ENCODE data around the gene PSKH1. TPM values are rescaled to one million over a fixed set of nuclear protein-coding genes. Genes with fewer than 3 reads are reported as not detected.

PSKH1 gene
- total RNA-seq, 1 donor from 2014 or later = 45.0 TPM

GRCh38 chr16:67967183-67967957 lies 74.3 kb downstream of the PSKH1 start:
- Mint-ChIP-seq H3K36me3 (ENCODE audit: insufficient read depth) (peaks cover 1% of the 10 kb centered on the region), H3K4me3 (ENCODE audit: low read depth) (peak overlapping the region; percentile 98), H3K4me1 (ENCODE audit: low read depth) (peaks cover 29% of the 10 kb centered on the region), H3K27ac (peak overlapping the region; percentile 97), H3K9me3 (ENCODE audit: low read depth) (no peaks in the 10 kb centered on the region), H3K27me3 (no peaks in the 10 kb centered on the region)
- TF ChIP-seq CTCF (IDR thresholded peaks at IDR 0.05; ENCODE audit: unreplicated experiment) = no peak
- DNase-seq (ENCODE audit: low spot score, unreplicated experiment) = no peak

- peaks cover 1% of the 10 kb centered on the region for H3K36me3 Mint-ChIP-seq (ENCODE audit: insufficient read depth)
- H3K27me3 Mint-ChIP-seq = no peaks in the 10 kb centered on the region
- H3K27ac Mint-ChIP-seq = peak overlapping the region; percentile 97
- no peaks in the 10 kb centered on the region for H3K9me3 Mint-ChIP-seq (ENCODE audit: low read depth)
- peaks cover 29% of the 10 kb centered on the region for H3K4me1 Mint-ChIP-seq (ENCODE audit: low read depth)
- peak; percentile 32 for DNase-seq (ENCODE audit: low spot score, unreplicated experiment)
- TF ChIP-seq CTCF (IDR thresholded peaks at IDR 0.05; ENCODE audit: unreplicated experiment) = no peak
- peak overlapping the region; percentile 98 for H3K4me3 Mint-ChIP-seq (ENCODE audit: low read depth)
Measured at GRCh38 chr16:67967958-67968399, 74.9 kb downstream of the PSKH1 start.

- peak; percentile 73 for DNase-seq (ENCODE audit: low spot score, unreplicated experiment)
- H3K27ac Mint-ChIP-seq = peak within 1 kb of the TSS; percentile 97
- peaks cover 1% of the 10 kb centered on the region for H3K36me3 Mint-ChIP-seq (ENCODE audit: insufficient read depth)
- H3K4me3 Mint-ChIP-seq (ENCODE audit: low read depth) = peak within 1 kb of the TSS; percentile 98
- no peaks in the 10 kb centered on the region for H3K27me3 Mint-ChIP-seq
- H3K4me1 Mint-ChIP-seq (ENCODE audit: low read depth) = peaks cover 29% of the 10 kb centered on the region
- H3K9me3 Mint-ChIP-seq (ENCODE audit: low read depth) = no peaks in the 10 kb centered on the region
- TF ChIP-seq CTCF (IDR thresholded peaks at IDR 0.05; ENCODE audit: unreplicated experiment) = no peak
Measured at GRCh38 chr16:67968400-67969253, 75.6 kb downstream of the PSKH1 start, which contains the start of gene SLC12A4. SLC12A4 (minus strand) TSS chr16:67968637; CDS start chr16:67968553, 84 bp downstream.

GRCh38 chr16:67969254-67970039 lies 76.4 kb downstream of the PSKH1 start:
- Mint-ChIP-seq H3K4me1 (ENCODE audit: low read depth) (peaks cover 29% of the 10 kb centered on the region), H3K27me3 (no peaks in the 10 kb centered on the region), H3K27ac (peak overlapping the region; percentile 70), H3K36me3 (ENCODE audit: insufficient read depth) (no peaks in the 10 kb centered on the region), H3K9me3 (ENCODE audit: low read depth) (no peaks in the 10 kb centered on the region), H3K4me3 (ENCODE audit: low read depth) (peak overlapping the region; percentile 98)
- TF ChIP-seq CTCF (IDR thresholded peaks at IDR 0.05; ENCODE audit: unreplicated experiment) = no peak
- no peak for DNase-seq (ENCODE audit: low spot score, unreplicated experiment)
